KOPT-K1 (cell line): ENCODE results near the gene RNF130.

Source experiments
- H3K27ac ChIP-seq: fragments of 200-600 bp; sonication (generic); 2 replicates; pipeline ENCODE4 v1.5.1; 2016; ENCODE audit warnings: antibody characterized with exemption, mild to moderate bottlenecking, low read depth, low read length; ENCODE audit not compliant: poor library complexity, severe bottlenecking
- H3K36me3 ChIP-seq: fragments of 200-600 bp; sonication (generic); 2 replicates; pipeline ENCODE4 v1.5.1; 2017; ENCODE audit warnings: antibody characterized with exemption, mild to moderate bottlenecking, low read length, moderate library complexity; ENCODE audit not compliant: insufficient read depth
- H3K9me3 ChIP-seq: fragments of 200-600 bp; sonication (generic); 2 replicates; pipeline ENCODE4 v1.5.1; 2017; ENCODE audit warnings: antibody characterized with exemption, low read length, mild to moderate bottlenecking; ENCODE audit not compliant: insufficient read depth, poor library complexity, severe bottlenecking

Gene RNF130

GRCh38 chr5:179907556-179908324 is 163.8 kb downstream of the RNF130 start, which contains the start of gene TBC1D9B:
TSS of gene TBC1D9B (minus strand) at chr5:179907897. CDS start at chr5:179907821, 76 bp downstream.
- no peaks in the 10 kb centered on the region for H3K9me3 ChIP-seq
- peaks cover 21% of the 10 kb centered on the region for H3K36me3 ChIP-seq
- peak within 1 kb of the TSS; percentile 41 for H3K27ac ChIP-seq

GRCh38 chr5:179906795-179907555 is 164.6 kb downstream of the RNF130 start:
- peak overlapping the region; percentile 28 for H3K27ac ChIP-seq

DNA sequence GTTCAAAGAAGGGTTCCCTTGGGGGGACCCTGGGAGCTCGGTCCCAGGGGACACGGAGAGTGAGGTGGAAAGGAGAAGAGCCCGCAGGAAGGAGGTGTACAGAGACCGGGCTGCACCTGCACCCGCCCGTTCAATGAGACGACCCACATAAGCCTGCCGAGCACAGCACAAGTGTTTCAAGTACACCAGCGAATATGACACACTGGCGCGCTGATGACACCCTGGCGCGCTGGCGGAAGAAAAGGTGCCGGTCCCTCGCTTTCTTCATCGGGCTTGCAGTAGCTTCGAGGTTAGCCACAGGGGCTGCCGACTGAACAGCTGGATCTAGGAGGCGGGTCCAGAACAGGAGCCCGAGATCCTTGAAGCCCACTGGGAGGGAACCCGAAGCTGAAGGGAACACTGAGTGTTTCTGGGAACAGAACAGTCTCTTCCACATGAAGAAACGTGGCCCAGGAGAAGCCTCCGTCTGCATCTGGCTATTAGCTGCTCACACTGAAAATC is 165.2 kb downstream of the RNF130 start:
- no peaks in the 10 kb centered on the region for H3K9me3 ChIP-seq
- H3K36me3 ChIP-seq, result peaks cover 33% of the 10 kb centered on the region

More at GRCh38 chr5:179906795-179907555, 164.6 kb downstream of the RNF130 start:
- H3K9me3 ChIP-seq, result no peaks in the 10 kb centered on the region
- H3K36me3 ChIP-seq, result peaks cover 29% of the 10 kb centered on the region

GRCh38 chr5:179905161-179905560 is 166.4 kb downstream of the RNF130 start:
- no peak overlapping the region for H3K27ac ChIP-seq
- peaks cover 37% of the 10 kb centered on the region for H3K36me3 ChIP-seq
- no peaks in the 10 kb centered on the region for H3K9me3 ChIP-seq

More for the DNA sequence above, 165.2 kb downstream of the RNF130 start:
- no peak overlapping the region for H3K27ac ChIP-seq
